HG02678 (cell line): Measurements from ENCODE around the gene DNAH3.
"Not testable (repeated sequence)": the region's sequence is repeated elsewhere in the genome, so short reads cannot be mapped to it uniquely, and the experiment has no call there.

Experiments used
- ATAC-seq: cut with Tn5 transposase; IDR thresholded peaks from one replicate; pipeline ENCODE4 v1.9.1; 2021; ENCODE audit warnings: mild to moderate bottlenecking, moderate library complexity; ENCODE audit not compliant: unreplicated experiment

The DNAH3 gene

GRCh38 chr16:21076186-21076883 is 74.3 kb downstream of the DNAH3 start:
- no peak for ATAC-seq

GRCh38 chr16:21075252-21075651 is 75.4 kb downstream of the DNAH3 start:
- ATAC-seq: no peak

GRCh38 chr16:21072976-21073375 is 77.7 kb downstream of the DNAH3 start:
- no peak for ATAC-seq

- no peak for ATAC-seq
Observed at GRCh38 chr16:21071741-21072140, 78.9 kb downstream of the DNAH3 start.

- no peak for ATAC-seq
Observed at GRCh38 chr16:21070564-21070963, 80.1 kb downstream of the DNAH3 start.

GRCh38 chr16:21069986-21070385 is 80.7 kb downstream of the DNAH3 start:
- ATAC-seq: no peak

GRCh38 chr16:21064203-21064602 is 86.4 kb downstream of the DNAH3 start:
- ATAC-seq: no peak

- not testable (repeated sequence) for ATAC-seq
Observed at GRCh38 chr16:21063314-21063713, 87.3 kb downstream of the DNAH3 start.

GRCh38 chr16:21060027-21060510 is 90.6 kb downstream of the DNAH3 start:
- no peak for ATAC-seq

GRCh38 chr16:21057875-21058274 is 92.8 kb downstream of the DNAH3 start:
- no peak for ATAC-seq

GRCh38 chr16:21056396-21056795 is 94.2 kb downstream of the DNAH3 start:
- ATAC-seq: no peak

GRCh38 chr16:21055738-21056137 is 94.9 kb downstream of the DNAH3 start:
- not testable (repeated sequence) for ATAC-seq

- no peak for ATAC-seq
Observed at GRCh38 chr16:21053590-21053989, 97.1 kb downstream of the DNAH3 start.

- ATAC-seq: not testable (repeated sequence)
Observed at GRCh38 chr16:21048091-21048912, 102.3 kb downstream of the DNAH3 start.

- no peak for ATAC-seq
Observed at GRCh38 chr16:21038197-21038596, 112.4 kb downstream of the DNAH3 start.

GRCh38 chr16:21037736-21038135 is 112.9 kb downstream of the DNAH3 start:
- no peak for ATAC-seq

GRCh38 chr16:21037168-21037567 is 113.5 kb downstream of the DNAH3 start:
- ATAC-seq: no peak

- no peak for ATAC-seq
Observed at GRCh38 chr16:21036471-21036870, 114.2 kb downstream of the DNAH3 start.

- no peak for ATAC-seq
Observed at GRCh38 chr16:21033704-21034103, 116.9 kb downstream of the DNAH3 start.

- ATAC-seq: no peak
Observed at GRCh38 chr16:21033264-21033663, 117.4 kb downstream of the DNAH3 start.

- ATAC-seq: no peak
Observed at GRCh38 chr16:21028728-21029127, 121.9 kb downstream of the DNAH3 start.

GRCh38 chr16:21026846-21027245 is 123.8 kb downstream of the DNAH3 start:
- no peak for ATAC-seq
